HUES64 (cell line): ENCODE results near the gene ANKRD11. TPM values are rescaled to one million over a fixed set of nuclear protein-coding genes. Genes with fewer than 3 reads are reported as not detected.

Experiments used
- H3K27ac ChIP-seq: 2 replicates; pipeline ENCODE4 v1.7.0; 2013; ENCODE audit warnings: low read depth, low read length, inconsistent platforms
- H3K27me3 ChIP-seq: 2 replicates; pipeline ENCODE4 v1.6.1; 2013; ENCODE audit warnings: mild to moderate bottlenecking, low read length; ENCODE audit not compliant: insufficient read depth
- H3K36me3 ChIP-seq: 2 replicates; pipeline ENCODE4 v1.6.1; 2013; ENCODE audit warnings: mild to moderate bottlenecking, low read length; ENCODE audit not compliant: insufficient read depth
- H3K4me1 ChIP-seq: 2 replicates; pipeline ENCODE4 v1.6.1; 2013; ENCODE audit warnings: mild to moderate bottlenecking, low read length, moderate library complexity; ENCODE audit not compliant: insufficient read depth
- H3K4me3 ChIP-seq: 2 replicates; pipeline ENCODE4 v1.5.1; 2013; ENCODE audit warnings: mild to moderate bottlenecking, low read length, moderate library complexity
- H3K9ac ChIP-seq: 2 replicates; pipeline ENCODE4 v1.6.1; 2013; ENCODE audit warnings: mild to moderate bottlenecking, low read depth, low read length
- H3K9me3 ChIP-seq: 2 replicates; pipeline ENCODE4 v1.6.1; 2013; ENCODE audit warnings: low read depth, low read length; ENCODE audit not compliant: insufficient read depth
- WGBS: fragments of 150-250, 120-280 bp; methylation state at CpG from one replicate; pipeline ENCODE4 v1.1.7; 2013; ENCODE audit warnings: missing lambda C conversion rate; 5-methylcytosine and 5-hydroxymethylcytosine counted together
- polyA plus RNA-seq, 2 experiments: library from polyadenylated mRNA; stranded (reverse); fragments of 50-300 nt; gene quantifications; one replicate each; pipeline ENCODE4 v1.2.3, GENCODE V29; 2013

ANKRD11 gene
- 67.8 TPM for polyA plus RNA-seq (2013, experiment 1 of 2)
- polyA plus RNA-seq (2013, experiment 2 of 2) = 71.1 TPM

DNA sequence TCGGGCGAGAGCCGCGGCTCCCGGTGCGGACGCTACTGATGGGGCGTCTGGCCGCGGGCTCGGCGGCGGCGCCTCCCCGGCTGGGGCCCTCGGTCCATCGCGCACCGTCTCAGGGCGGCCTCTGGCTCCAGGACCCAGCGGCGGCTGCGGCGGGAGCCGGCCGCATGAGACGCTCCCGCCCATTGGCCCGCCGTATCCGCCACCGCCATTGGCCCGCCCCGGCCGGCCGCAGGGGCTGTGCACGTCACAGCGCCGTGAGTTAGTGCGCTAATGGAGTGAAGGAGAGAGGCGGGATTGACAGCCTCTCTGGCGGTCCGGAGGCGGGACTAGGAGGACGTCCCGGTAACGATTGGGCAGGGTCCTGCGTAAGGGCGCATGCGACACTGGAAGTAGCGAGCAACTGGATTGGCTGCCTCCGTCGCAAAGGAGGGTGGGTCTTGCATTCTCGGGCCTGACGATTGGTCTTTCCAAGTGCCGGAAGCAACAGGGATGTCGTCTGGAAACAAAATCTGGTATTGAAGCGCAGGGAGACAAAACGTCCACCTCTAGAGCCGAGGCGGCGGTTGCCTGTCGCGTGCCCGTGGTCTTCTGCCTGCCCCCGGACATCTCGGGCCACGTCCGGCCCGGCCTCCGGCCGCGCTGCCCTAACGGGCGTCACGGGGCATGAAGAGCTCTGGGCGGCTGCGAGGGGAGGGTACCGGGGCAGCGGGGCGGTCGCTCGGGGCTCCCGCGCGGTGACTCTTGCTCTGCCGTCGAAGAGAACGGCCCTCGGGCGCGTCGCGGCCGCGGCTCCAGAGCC lies at the start of gene ANKRD11:
ANKRD11 (minus strand) TSS at position 123 of the 799 bp plus-strand sequence. CDS start 173,542 bp downstream, outside the sequence.
- H3K36me3 ChIP-seq = no peaks in the 10 kb centered on the region
- peaks cover 18% of the 10 kb centered on the region for H3K4me1 ChIP-seq
- peak within 1 kb of the TSS; percentile 77 for H3K4me3 ChIP-seq
- H3K9ac ChIP-seq = peak within 1 kb of the TSS; percentile 77
- under 1% methylated on average over 96 of the region's 96 CpGs for WGBS
- no peaks in the 10 kb centered on the region for H3K9me3 ChIP-seq
- H3K27me3 ChIP-seq = no peaks in the 10 kb centered on the region
- H3K27ac ChIP-seq = peak within 1 kb of the TSS; percentile 92; the same call in 1 of the 2 replicates

DNA sequence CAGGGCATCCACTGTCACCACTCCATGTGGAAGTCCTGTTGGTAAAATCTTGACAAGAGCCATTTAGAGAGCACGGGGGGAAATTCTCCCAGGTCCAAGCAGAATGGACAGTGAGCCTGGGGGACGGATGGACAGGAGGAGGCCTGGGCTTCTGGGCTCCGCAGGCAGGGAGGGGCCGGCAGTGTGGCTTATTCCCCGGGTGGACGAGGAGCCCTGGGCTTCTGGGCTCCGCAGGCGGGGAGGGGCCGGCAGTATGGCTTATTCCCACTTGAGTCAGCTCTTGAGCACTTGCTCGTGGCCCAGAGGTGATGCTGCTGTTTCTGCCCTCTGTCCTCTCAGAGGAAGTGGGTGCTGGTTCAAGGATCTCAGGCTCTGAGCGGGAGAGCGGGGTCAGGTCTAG lies 47.9 kb upstream of the ANKRD11 start:
- Histone ChIP-seq H3K27ac (no peak overlapping the region), H3K9me3 (no peaks in the 10 kb centered on the region), H3K4me1 (no peaks in the 10 kb centered on the region), H3K27me3 (no peaks in the 10 kb centered on the region), H3K4me3 (no peak overlapping the region), H3K36me3 (peaks cover 80% of the 10 kb centered on the region), H3K9ac (no peak overlapping the region)
- 97% methylated on average over 12 of the region's 12 CpGs for WGBS

GRCh38 chr16:89537549-89537925 lies 47.2 kb upstream of the ANKRD11 start:
- no peaks in the 10 kb centered on the region for H3K27me3 ChIP-seq
- H3K9ac ChIP-seq = no peak overlapping the region
- no peaks in the 10 kb centered on the region for H3K4me1 ChIP-seq
- H3K27ac ChIP-seq = no peak overlapping the region
- no peak overlapping the region for H3K4me3 ChIP-seq
- H3K9me3 ChIP-seq = no peaks in the 10 kb centered on the region
- peaks cover 86% of the 10 kb centered on the region for H3K36me3 ChIP-seq
- WGBS = 97% methylated on average over 7 of the region's 7 CpGs

DNA sequence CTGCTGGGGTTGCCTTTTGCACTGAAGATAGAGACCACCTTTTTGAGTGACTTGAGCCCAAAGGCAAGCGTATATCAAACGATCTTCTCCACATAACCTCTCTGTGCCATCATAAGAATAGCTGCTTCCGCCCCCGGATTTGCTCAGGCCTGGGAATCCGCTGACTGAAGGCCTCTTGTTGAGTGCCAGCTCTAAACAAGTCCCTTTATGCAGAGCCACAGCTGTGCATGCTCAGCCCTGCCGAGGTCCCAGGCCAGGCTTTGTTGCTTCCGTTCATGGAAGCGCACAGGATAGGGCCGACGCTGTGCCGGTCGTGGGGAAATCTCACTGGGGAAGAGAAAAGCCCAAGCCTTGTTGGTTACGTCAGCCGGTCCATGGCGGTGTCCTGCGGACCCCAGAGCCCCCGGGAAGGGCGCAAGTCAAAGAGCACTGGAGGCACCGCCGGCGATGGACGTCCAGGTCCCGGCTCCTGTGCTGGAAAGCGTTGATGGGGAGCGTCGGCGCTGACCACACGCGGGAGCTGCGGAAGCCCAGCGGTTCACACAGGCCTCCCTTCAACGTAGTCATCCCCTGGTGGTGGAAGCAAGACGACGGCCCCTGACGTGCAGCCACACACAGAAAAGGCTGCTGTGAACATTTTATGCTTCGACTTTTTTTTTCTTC lies 46.7 kb upstream of the ANKRD11 start:
- Histone ChIP-seq H3K27me3 (no peaks in the 10 kb centered on the region), H3K36me3 (peaks cover 86% of the 10 kb centered on the region), H3K9ac (no peak overlapping the region), H3K4me1 (no peaks in the 10 kb centered on the region), H3K4me3 (no peak overlapping the region), H3K9me3 (no peaks in the 10 kb centered on the region), H3K27ac (no peak overlapping the region)
- WGBS = 94% methylated on average over 36 of the region's 36 CpGs

DNA sequence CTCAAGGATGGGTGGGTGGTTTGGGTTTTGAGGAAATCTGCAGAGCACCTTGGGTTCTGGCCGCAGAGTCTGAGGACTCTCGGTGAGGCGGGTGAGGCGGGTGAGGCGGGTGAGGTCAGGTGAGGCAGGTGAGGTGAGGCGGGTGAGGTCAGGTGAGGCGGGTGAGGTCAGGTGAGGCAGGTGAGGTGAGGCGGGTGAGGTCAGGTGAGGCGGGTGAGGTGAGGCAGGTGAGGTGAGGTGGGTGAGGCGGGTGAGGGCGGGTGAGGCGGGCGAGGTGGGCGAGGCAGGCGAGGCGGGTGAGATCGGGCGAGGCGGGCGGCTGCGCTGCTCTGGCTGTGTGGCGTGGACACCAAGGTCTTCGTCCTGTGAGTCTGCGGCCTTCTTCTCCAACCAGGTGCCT lies 46.0 kb upstream of the ANKRD11 start:
- Histone ChIP-seq H3K4me3 (no peak overlapping the region), H3K9me3 (no peaks in the 10 kb centered on the region), H3K9ac (no peak overlapping the region), H3K4me1 (no peaks in the 10 kb centered on the region), H3K27me3 (no peaks in the 10 kb centered on the region), H3K36me3 (peaks cover 87% of the 10 kb centered on the region), H3K27ac (no peak overlapping the region)
- 97% methylated on average over 18 of the region's 24 CpGs for WGBS

- H3K27me3 ChIP-seq = no peaks in the 10 kb centered on the region
- no peaks in the 10 kb centered on the region for H3K4me1 ChIP-seq
- H3K36me3 ChIP-seq = peaks cover 85% of the 10 kb centered on the region
- H3K9me3 ChIP-seq = no peaks in the 10 kb centered on the region
- H3K4me3 ChIP-seq = no peak overlapping the region
- H3K9ac ChIP-seq = no peak overlapping the region
- 94% methylated on average over 11 of the region's 11 CpGs for WGBS
- no peak overlapping the region for H3K27ac ChIP-seq
These were observed 43.9 kb upstream of the ANKRD11 start for GRCh38 chr16:89534252-89534756.

DNA sequence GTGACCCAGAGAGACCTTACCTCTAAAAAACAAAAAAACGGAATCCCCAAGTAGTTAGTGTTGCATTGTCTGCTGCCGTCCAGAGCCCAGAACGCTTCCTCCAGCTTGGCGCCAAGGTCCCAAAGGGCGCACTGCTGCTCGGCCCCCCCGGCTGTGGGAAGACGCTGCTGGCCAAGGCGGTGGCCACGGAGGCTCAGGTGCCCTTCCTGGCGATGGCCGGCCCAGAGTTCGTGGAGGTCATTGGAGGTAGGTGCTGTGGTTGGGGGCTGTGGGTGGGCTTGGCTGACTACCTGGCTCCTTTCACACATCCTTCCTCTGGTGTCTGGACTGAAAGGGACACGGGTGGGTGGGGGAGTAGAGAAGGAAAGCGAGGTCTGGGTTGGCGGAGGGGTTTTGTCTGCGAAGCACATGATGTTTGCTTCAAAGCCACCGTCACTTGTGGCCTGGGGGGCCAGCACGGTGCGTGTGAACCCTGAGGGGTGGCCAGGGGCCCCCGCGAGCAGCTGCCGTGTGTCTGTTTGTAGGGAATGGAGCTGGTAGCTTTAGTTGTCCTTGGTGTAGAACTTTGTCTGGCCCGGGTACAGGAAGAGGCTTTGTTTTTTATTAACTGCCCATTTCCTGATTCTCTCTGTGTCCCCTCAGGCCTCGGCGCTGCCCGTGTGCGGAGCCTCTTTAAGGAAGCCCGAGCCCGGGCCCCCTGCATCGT lies 41.6 kb upstream of the ANKRD11 start:
- Histone ChIP-seq H3K27ac (no peak overlapping the region), H3K9me3 (no peaks in the 10 kb centered on the region), H3K36me3 (peaks cover 86% of the 10 kb centered on the region), H3K27me3 (no peaks in the 10 kb centered on the region), H3K4me3 (no peak overlapping the region), H3K9ac (no peak overlapping the region), H3K4me1 (no peaks in the 10 kb centered on the region)
- WGBS = 96% methylated on average over 31 of the region's 31 CpGs

DNA sequence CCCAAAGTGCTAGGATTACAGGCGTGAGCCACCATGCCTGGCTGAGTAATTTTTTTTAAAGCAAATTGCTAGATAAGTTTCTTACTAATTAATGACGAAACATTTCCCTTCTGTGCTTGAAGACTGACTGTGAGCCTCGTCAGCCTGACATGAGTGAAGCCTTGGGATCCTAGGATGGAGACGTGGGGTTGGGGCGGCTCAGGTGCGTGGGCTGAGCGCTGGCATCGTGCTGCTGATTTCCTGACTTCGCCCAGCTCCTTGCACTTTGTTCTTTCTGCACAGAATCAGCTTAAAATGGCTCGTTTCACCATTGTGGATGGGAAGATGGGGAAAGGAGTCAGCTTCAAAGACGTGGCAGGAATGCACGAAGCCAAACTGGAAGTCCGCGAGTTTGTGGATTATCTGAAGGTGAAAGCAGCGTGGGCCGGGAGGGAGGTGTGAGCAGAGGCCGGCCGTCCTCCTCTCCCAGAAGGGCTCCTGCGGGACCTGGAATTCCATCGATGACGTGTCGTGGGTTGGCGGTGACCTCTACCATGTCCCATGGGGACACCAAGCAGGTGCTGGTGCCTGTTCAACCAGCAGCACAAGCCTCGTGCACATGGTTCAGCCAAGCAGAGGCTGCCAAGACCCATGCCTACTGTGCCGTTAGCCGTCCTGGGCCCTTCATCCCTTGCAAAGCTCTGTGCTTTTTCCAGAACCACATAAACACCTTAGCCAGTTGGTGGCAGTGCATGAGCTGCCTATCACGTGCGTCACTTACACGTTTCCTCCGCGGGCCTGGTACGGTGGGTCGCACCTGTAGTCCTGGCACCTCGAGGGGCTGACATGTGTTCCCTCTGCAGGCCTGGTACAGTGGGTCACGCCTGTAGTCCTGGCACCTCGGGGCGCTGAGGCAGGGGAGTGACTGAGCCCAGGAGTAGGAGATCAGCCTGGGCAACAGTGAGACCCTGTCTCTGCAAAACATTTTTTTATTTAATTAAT lies 40.3 kb upstream of the ANKRD11 start:
- no peaks in the 10 kb centered on the region for H3K27me3 ChIP-seq
- no peak overlapping the region for H3K9ac ChIP-seq
- no peak overlapping the region for H3K27ac ChIP-seq
- H3K4me1 ChIP-seq = no peaks in the 10 kb centered on the region
- no peaks in the 10 kb centered on the region for H3K9me3 ChIP-seq
- H3K4me3 ChIP-seq = no peak overlapping the region
- 97% methylated on average over 37 of the region's 37 CpGs for WGBS
- H3K36me3 ChIP-seq = peaks cover 94% of the 10 kb centered on the region

- no peak overlapping the region for H3K9ac ChIP-seq
- H3K36me3 ChIP-seq = peaks cover 94% of the 10 kb centered on the region
- no peak overlapping the region for H3K4me3 ChIP-seq
- 91% methylated on average over 16 of the region's 16 CpGs for WGBS
- no peaks in the 10 kb centered on the region for H3K4me1 ChIP-seq
- no peak overlapping the region for H3K27ac ChIP-seq
- H3K27me3 ChIP-seq = no peaks in the 10 kb centered on the region
- H3K9me3 ChIP-seq = no peaks in the 10 kb centered on the region
These were observed 38.7 kb upstream of the ANKRD11 start for GRCh38 chr16:89529097-89529496.

- Histone ChIP-seq H3K27me3 (no peaks in the 10 kb centered on the region), H3K9me3 (no peaks in the 10 kb centered on the region), H3K9ac (no peak overlapping the region), H3K4me3 (no peak overlapping the region), H3K27ac (no peak overlapping the region), H3K4me1 (no peaks in the 10 kb centered on the region), H3K36me3 (peaks cover 95% of the 10 kb centered on the region)
- 91% methylated on average over 20 of the region's 20 CpGs for WGBS
These were observed 35.0 kb upstream of the ANKRD11 start for GRCh38 chr16:89525146-89525913.
